MCF 10A (cell line): ENCODE results near the gene PCSK1N. TPM values are rescaled to one million over a fixed set of nuclear protein-coding genes. Genes with fewer than 3 reads are reported as not detected.

Experiments used
- BruUV-seq: library from RNA; stranded (reverse); fragments of 400-500 nt; replicated peaks from 2 replicates; lab custom pipeline; 2021; lab: Mats Ljungman, UMichigan
- CTCF ChIA-PET: fragments of 300-600 bp; sonication (Branson Sonifier 250); formaldehyde crosslinking; extraction: SDS; loops from one replicate; lab custom pipeline; 2021; ENCODE audit warnings: antibody characterized with exemption, inconsistent platforms; lab: Yijun Ruan, JAX
- POLR2A ChIA-PET: fragments of 300-600, 350-650 bp; sonication (Branson Sonifier 250); formaldehyde crosslinking; extraction: SDS; loops from one replicate; lab custom pipeline; 2020; ENCODE audit warnings: antibody characterized with exemption, inconsistent platforms; lab: Yijun Ruan, JAX
- DNase-seq: peaks from one replicate; pipeline ENCODE4 v3.0.0-alpha.2; 2018; ENCODE audit not compliant: unreplicated experiment
- H3K27ac Mint-ChIP-seq: one replicate; pipeline ENCODE4 v1.8.0; 2022; ENCODE audit warnings: mild to moderate bottlenecking, low read depth, mixed read lengths; ENCODE audit not compliant: unreplicated experiment
- H3K27me3 Mint-ChIP-seq: one replicate; pipeline ENCODE4 v1.8.0; 2022; ENCODE audit warnings: mixed read lengths; ENCODE audit not compliant: insufficient read depth, unreplicated experiment
- H3K36me3 Mint-ChIP-seq: one replicate; pipeline ENCODE4 v1.8.0; 2022; ENCODE audit warnings: mild to moderate bottlenecking, moderate library complexity, mixed read lengths; ENCODE audit not compliant: insufficient read depth, unreplicated experiment
- H3K4me1 Mint-ChIP-seq: one replicate; pipeline ENCODE4 v1.8.0; 2022; ENCODE audit warnings: mixed read lengths; ENCODE audit not compliant: insufficient read depth, unreplicated experiment
- H3K4me3 Mint-ChIP-seq: one replicate; pipeline ENCODE4 v1.8.0; 2022; ENCODE audit warnings: mild to moderate bottlenecking, moderate library complexity, mixed read lengths; ENCODE audit not compliant: unreplicated experiment
- H3K9me3 Mint-ChIP-seq: one replicate; pipeline ENCODE4 v1.8.0; 2022; ENCODE audit warnings: mixed read lengths; ENCODE audit not compliant: unreplicated experiment
- intact Hi-C: fragments of 100-400 bp; cut with micrococcal nuclease; formaldehyde crosslinking; loops from 2 replicates; pipeline ENCODE4 v1.14.1; 2022
- total RNA-seq: library from RNA; stranded (reverse); gene quantifications from 2 replicates; pipeline ENCODE4 v1.2.3, GENCODE V29; 2022
- TF ChIP-seq, protein P1 (sequence below): fragments of 200-600 bp; IDR thresholded peaks from one replicate; pipeline ENCODE4 v1.8.0; 2022; ENCODE audit warnings: antibody characterized with exemption, mild to moderate bottlenecking; ENCODE audit not compliant: unreplicated experiment

PCSK1N gene
- total RNA-seq, 1 experiment from 2014 or later = 5.0 TPM

DNA sequence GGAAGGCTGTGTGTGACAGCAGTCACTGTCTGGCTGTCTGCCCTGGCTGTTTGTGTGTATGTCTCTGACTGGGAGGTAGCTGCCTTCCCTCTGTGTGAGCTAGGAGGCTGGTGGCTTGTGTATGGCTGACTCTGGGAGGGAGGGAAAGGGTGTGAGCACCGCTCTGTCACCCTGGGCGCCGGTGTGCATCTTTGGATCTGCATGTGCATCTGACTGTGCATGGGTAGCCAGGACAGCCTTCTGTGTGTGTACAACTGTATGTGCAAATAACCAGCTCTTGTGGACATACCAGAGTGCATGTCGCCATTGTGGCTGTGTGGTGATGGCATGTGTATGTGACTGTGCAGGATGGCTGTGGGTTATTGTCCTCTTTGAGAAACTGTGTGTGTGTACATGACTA is 16.5 kb downstream of the PCSK1N start:
- TF ChIP-seq, protein P1, sequence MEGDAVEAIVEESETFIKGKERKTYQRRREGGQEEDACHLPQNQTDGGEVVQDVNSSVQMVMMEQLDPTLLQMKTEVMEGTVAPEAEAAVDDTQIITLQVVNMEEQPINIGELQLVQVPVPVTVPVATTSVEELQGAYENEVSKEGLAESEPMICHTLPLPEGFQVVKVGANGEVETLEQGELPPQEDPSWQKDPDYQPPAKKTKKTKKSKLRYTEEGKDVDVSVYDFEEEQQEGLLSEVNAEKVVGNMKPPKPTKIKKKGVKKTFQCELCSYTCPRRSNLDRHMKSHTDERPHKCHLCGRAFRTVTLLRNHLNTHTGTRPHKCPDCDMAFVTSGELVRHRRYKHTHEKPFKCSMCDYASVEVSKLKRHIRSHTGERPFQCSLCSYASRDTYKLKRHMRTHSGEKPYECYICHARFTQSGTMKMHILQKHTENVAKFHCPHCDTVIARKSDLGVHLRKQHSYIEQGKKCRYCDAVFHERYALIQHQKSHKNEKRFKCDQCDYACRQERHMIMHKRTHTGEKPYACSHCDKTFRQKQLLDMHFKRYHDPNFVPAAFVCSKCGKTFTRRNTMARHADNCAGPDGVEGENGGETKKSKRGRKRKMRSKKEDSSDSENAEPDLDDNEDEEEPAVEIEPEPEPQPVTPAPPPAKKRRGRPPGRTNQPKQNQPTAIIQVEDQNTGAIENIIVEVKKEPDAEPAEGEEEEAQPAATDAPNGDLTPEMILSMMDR = no peak
- ChIA-PET CTCF (no interaction called here), POLR2A (no interaction called here)
- BruUV-seq = no TSS peak
- intact Hi-C loops = no loop called here
- no peaks in the 10 kb centered on the region for H3K4me1 Mint-ChIP-seq
- H3K9me3 Mint-ChIP-seq = peaks cover 8% of the 10 kb centered on the region
- H3K36me3 Mint-ChIP-seq = peaks cover 33% of the 10 kb centered on the region
- no peak overlapping the region for H3K4me3 Mint-ChIP-seq
- H3K27me3 Mint-ChIP-seq = no peaks in the 10 kb centered on the region
- H3K27ac Mint-ChIP-seq = no peak overlapping the region
- DNase-seq = no peak

DNA sequence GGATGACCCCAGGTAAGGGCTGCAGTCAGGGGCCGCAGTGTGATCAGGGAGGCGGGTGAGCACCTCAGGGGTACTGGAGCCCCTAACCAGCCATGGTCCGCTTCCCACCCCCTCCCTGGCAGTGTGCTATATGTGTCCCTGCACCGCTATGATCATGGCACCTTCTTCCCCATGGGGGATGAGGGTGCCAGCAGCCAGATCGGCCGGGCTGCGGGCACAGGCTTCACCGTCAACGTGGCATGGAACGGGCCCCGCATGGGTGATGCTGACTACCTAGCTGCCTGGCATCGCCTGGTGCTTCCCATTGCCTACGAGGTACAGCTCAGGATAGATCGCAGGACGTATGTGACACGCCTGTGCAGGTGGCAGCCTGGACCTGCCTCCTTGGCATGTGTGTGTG is 17.3 kb downstream of the PCSK1N start:
- Mint-ChIP-seq H3K9me3 (peaks cover 8% of the 10 kb centered on the region), H3K4me3 (no peak overlapping the region)

DNA sequence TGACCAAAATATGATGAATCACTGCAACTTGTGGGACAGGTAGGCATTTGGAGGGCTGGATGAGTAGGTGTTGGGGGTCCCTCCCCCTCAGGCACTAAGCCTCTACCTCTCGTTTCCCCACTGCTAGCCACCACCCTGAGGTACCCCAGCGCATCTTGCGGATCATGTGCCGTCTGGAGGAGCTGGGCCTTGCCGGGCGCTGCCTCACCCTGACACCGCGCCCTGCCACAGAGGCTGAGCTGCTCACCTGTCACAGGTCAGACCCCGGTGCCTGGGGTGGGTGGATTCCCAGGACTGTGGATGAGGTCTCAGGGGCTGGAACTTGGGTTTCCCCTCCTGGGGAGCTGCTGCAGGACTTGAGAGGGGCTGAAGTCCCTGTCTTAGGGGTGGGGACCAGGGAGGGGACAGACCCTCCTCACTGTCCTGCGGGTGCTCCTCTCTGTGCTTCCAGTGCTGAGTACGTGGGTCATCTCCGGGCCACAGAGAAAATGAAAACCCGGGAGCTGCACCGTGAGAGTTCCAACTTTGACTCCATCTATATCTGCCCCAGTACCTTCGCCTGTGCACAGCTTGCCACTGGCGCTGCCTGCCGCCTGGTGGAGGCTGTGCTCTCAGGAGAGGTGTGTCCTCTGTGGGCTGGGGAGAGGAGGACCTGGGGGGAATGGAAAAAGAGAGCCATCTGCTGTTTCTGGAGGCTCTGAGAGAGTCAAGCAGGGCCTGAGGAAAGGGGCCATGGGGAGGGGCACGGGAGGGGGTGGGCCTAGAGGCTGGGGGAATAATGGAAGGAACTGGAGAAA is 19.2 kb downstream of the PCSK1N start:
- intact Hi-C loops = no loop called here
- DNase-seq = no peak
- Mint-ChIP-seq H3K9me3 (peaks cover 8% of the 10 kb centered on the region), H3K36me3 (peaks cover 36% of the 10 kb centered on the region), H3K4me3 (no peak overlapping the region), H3K4me1 (no peaks in the 10 kb centered on the region), H3K27me3 (no peaks in the 10 kb centered on the region), H3K27ac (no peak overlapping the region)
- no TSS peak for BruUV-seq
- TF ChIP-seq, protein P1 = no peak
- ChIA-PET POLR2A (no interaction called here), CTCF (interaction anchor here (0.7 to 0.9 kb wide), 2 partner anchors 18 to 451 kb away, joined by 3 to 4 read pairs; no protein-coding TSS in a partner anchor)

More for the DNA sequence above, 17.3 kb downstream of the PCSK1N start:
- no TSS peak for BruUV-seq
- intact Hi-C loops = no loop called here
- Mint-ChIP-seq H3K36me3 (peaks cover 33% of the 10 kb centered on the region), H3K4me1 (no peaks in the 10 kb centered on the region), H3K27me3 (no peaks in the 10 kb centered on the region), H3K27ac (no peak overlapping the region)
- no peak for DNase-seq
- TF ChIP-seq, protein P1 = no peak
- POLR2A ChIA-PET = no interaction called here
- CTCF ChIA-PET = no interaction called here

DNA sequence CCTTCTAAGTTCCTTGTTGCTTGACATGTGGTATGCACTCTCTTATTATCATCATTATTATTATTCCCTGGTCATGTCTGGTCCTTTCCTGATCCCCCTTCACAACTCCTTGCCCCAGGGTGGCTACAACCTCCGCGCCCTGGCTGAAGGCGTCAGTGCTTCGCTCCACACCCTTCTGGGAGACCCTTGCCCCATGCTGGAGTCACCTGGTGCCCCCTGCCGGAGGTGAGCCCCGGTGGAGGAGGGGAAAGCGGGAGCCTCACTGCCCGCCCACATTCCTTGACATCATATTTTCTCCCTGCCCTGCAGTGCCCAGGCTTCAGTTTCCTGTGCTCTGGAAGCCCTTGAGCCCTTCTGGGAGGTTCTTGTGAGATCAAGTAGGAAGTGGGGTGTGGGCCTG is 20.1 kb downstream of the PCSK1N start:
- Mint-ChIP-seq H3K9me3 (peaks cover 8% of the 10 kb centered on the region), H3K27ac (no peak overlapping the region), H3K36me3 (peaks cover 33% of the 10 kb centered on the region), H3K4me1 (no peaks in the 10 kb centered on the region), H3K4me3 (no peak overlapping the region), H3K27me3 (no peaks in the 10 kb centered on the region)
- intact Hi-C loops = no loop called here
- ChIA-PET CTCF (no interaction called here), POLR2A (no interaction called here)
- TF ChIP-seq, protein P1 = no peak
- DNase-seq = no peak
- no TSS peak for BruUV-seq
